K562 (cell line): ENCODE measurements around the gene RPTOR. TPM values are rescaled to one million over a fixed set of nuclear protein-coding genes. Genes with fewer than 3 reads are reported as not detected.

Source experiments
- ATAC-seq: fragments of 200-7000 bp; cut with Tn5 transposase; 3 replicates; pipeline ENCODE4 v1.9.1; 2020; ENCODE audit warnings: moderate library complexity
- BruUV-seq: library from RNA; stranded (reverse); fragments of 400-500 nt; replicated peaks from 2 replicates; lab custom pipeline; 2021; lab: Mats Ljungman, UMichigan
- CTCF ChIA-PET: fragments of 300-600 bp; formaldehyde crosslinking; extraction: SDS; loops from one replicate; lab custom pipeline; 2021; ENCODE audit warnings: low intra/inter-chr PET ratio; lab: Yijun Ruan, JAX
- POLR2A ChIA-PET: fragments of 300-600, 350-650 bp; sonication (Branson Sonifier 250); formaldehyde crosslinking; extraction: SDS; loops from one replicate; lab custom pipeline; 2021; ENCODE audit warnings: antibody characterized with exemption, inconsistent platforms; lab: Yijun Ruan, JAX
- DNase-seq, 4 experiments: peaks; one replicate each; pipeline versions ENCODE4 v3.0.0 to v3.0.0-alpha.2; 2011 to 2018; ENCODE audit warnings: low spot score in 3 of 4, mixed read lengths in 3 of 4; ENCODE audit errors: extremely low read depth in 1 of 4
- FAIRE-seq: peaks from 2 replicates; lab custom pipeline; 2011; peaks lifted over from hg19 to GRCh38; lab: Jason Lieb, UNC
- H2AFZ ChIP-seq: 2 replicates; pipeline ENCODE4 v1.6.0; 2011; ENCODE audit warnings: low read depth, low read length, control low read depth, inconsistent platforms
- H3K27ac ChIP-seq: fragments of 200-600 bp; 3 replicates; pipeline ENCODE4 v1.8.0; 2011; ENCODE audit warnings: low read depth, mild to moderate bottlenecking, control low read depth, inconsistent platforms, low read length, moderate library complexity, mixed read lengths; ENCODE audit errors: extremely low read depth
- H3K27me3 ChIP-seq, 2 experiments: fragments of 300-600 bp in 1 of 2; 2 replicates in 1 of 2; 3 replicates in 1 of 2; pipeline versions ENCODE4 v1.6.0 to v1.8.0; 2011; ENCODE audit warnings: inconsistent platforms in 2 of 2, low read length in 2 of 2, mild to moderate bottlenecking in 1 of 2, mixed read lengths in 1 of 2, moderate library complexity in 1 of 2; ENCODE audit not compliant: control insufficient read depth in 2 of 2, insufficient read depth in 2 of 2
- H3K36me3 ChIP-seq: fragments of 300-600 bp; 3 replicates; pipeline ENCODE4 v1.8.0; 2011; ENCODE audit warnings: mild to moderate bottlenecking, low read length, inconsistent platforms; ENCODE audit not compliant: control insufficient read depth, insufficient read depth
- H3K4me1 ChIP-seq, 2 experiments: fragments of 200-600 bp in 1 of 2; replicated peaks in 1 of 2; 2 replicates in 1 of 2; 3 replicates in 1 of 2; pipeline versions ENCODE4 v1.5.1 to v1.8.0; 2011; ENCODE audit warnings: inconsistent platforms in 2 of 2, low read length in 2 of 2, mild to moderate bottlenecking in 1 of 2, mixed read lengths in 1 of 2, moderate library complexity in 1 of 2; ENCODE audit not compliant: control insufficient read depth in 2 of 2, insufficient read depth in 2 of 2
- H3K4me2 ChIP-seq: 2 replicates; pipeline ENCODE4 v1.6.1; 2011; ENCODE audit warnings: low read length, control low read depth, inconsistent platforms, mixed read lengths; ENCODE audit not compliant: insufficient read depth
- H3K4me3 ChIP-seq: fragments of 200-600 bp; sonication (generic), shearing (Covaris generic); 2 replicates; pipeline ENCODE4 v1.5.1; 2016; ENCODE audit warnings: control low read depth, inconsistent platforms
- H3K79me2 ChIP-seq: fragments of 200-600 bp; 3 replicates; pipeline ENCODE4 v1.8.0; 2011; ENCODE audit warnings: low read length, inconsistent platforms; ENCODE audit not compliant: control insufficient read depth, insufficient read depth
- H3K9ac ChIP-seq, 2 experiments: 2 replicates each; pipeline versions ENCODE4 v1.6.0 to v1.6.1; 2011; ENCODE audit warnings: low read depth in 2 of 2, low read length in 2 of 2, control low read depth in 1 of 2, inconsistent platforms in 1 of 2, mild to moderate bottlenecking in 1 of 2, mixed read lengths in 1 of 2; ENCODE audit not compliant: insufficient read depth in 1 of 2
- H3K9me1 ChIP-seq: one replicate; pipeline ENCODE4 v1.6.0; 2011; ENCODE audit warnings: inconsistent platforms, mild to moderate bottlenecking, low read length, moderate library complexity; ENCODE audit not compliant: control insufficient read depth, insufficient read depth
- H3K9me3 ChIP-seq: replicated peaks from 2 replicates; pipeline ENCODE4 v1.5.1; 2011; ENCODE audit warnings: low read depth, low read length, inconsistent platforms; ENCODE audit not compliant: control insufficient read depth, insufficient read depth
- H4K20me1 ChIP-seq: replicated peaks from 2 replicates; pipeline ENCODE4 v1.6.1; 2011; ENCODE audit warnings: low read length, inconsistent platforms, mixed read lengths; ENCODE audit not compliant: control insufficient read depth, insufficient read depth
- C11orf30 ChIP-seq: fragments of 450-650 bp; IDR thresholded peaks from 2 replicates; pipeline ENCODE4 v1.6.1; 2016; ENCODE audit warnings: low read depth, mild to moderate bottlenecking
- MAFF ChIP-seq: IDR thresholded peaks from 2 replicates; pipeline ENCODE4 v1.6.1; 2012; ENCODE audit warnings: low read length, improper control_type of control experiment
- MAFG ChIP-seq: fragments of 450-650 bp; conservative IDR thresholded peaks from 2 replicates; pipeline ENCODE4 v1.6.1; 2016; ENCODE audit warnings: missing genetic modification characterization, missing compliant biosample characterization
- MAFK ChIP-seq: IDR thresholded peaks from 2 replicates; pipeline ENCODE4 v1.6.1; 2011; ENCODE audit warnings: low read length, improper control_type of control experiment
- NBN ChIP-seq: fragments of 450-650 bp; IDR thresholded peaks from 2 replicates; pipeline ENCODE4 v1.6.1; 2016; ENCODE audit warnings: low read depth, mild to moderate bottlenecking
- NR1H2 ChIP-seq: sonication (generic); formaldehyde crosslinking; IDR thresholded peaks from 2 replicates; pipeline ENCODE4 v1.4.0; 2020; ENCODE audit warnings: mild to moderate bottlenecking, missing genetic modification reagents
- POLR2G ChIP-seq: fragments of 200-400 bp; formaldehyde crosslinking; IDR thresholded peaks from 2 replicates; pipeline ENCODE4 v1.6.1; 2017; ENCODE audit warnings: low read depth, mild to moderate bottlenecking, antibody characterized with exemption, low read length, moderate library complexity
- RBBP5 ChIP-seq: fragments of 200-600 bp; sonication (generic); IDR thresholded peaks from 2 replicates; pipeline ENCODE4 v1.6.1; 2012; ENCODE audit warnings: borderline replicate concordance, mild to moderate bottlenecking, low read length, control low read depth, inconsistent platforms; ENCODE audit not compliant: insufficient read depth, poor library complexity, severe bottlenecking
- RBM22 ChIP-seq: fragments of 200-400 bp; formaldehyde crosslinking; IDR thresholded peaks from 2 replicates; pipeline ENCODE4 v1.6.1; 2018; ENCODE audit warnings: low read length, low read depth; ENCODE audit not compliant: poor library complexity, severe bottlenecking
- ZNF316 ChIP-seq: fragments of 450-650 bp; IDR thresholded peaks from 2 replicates; pipeline ENCODE4 v1.6.1; 2016
- WGBS: fragments of 100-300 bp; shearing (Covaris generic); methylation state at CpG from one replicate; pipeline ENCODE4 v1.1.6; 2016; ENCODE audit warnings: low coverage, mixed read lengths; ENCODE audit not compliant: insufficient coverage; ENCODE audit errors: missing lambda C conversion rate; 5-methylcytosine and 5-hydroxymethylcytosine counted together
- in situ Hi-C: fragments of 300-500 bp; cut with MboI; formaldehyde crosslinking; loops from 4 replicates; pipeline ENCODE4 v1.15.0; 2018; ENCODE audit warnings: inconsistent platforms, mixed read lengths
- intact Hi-C: fragments of 100-400 bp; cut with micrococcal nuclease; formaldehyde crosslinking; loops from 2 replicates; pipeline ENCODE4 v1.14.2; 2022
- polyA plus RNA-seq, 8 experiments: library from polyadenylated mRNA; depleted of rRNA in 4 of 8; stranded (reverse) in 5 of 8; unstranded in 3 of 8; fragments of >200 nt; fragmentation: Nextera tagmentation in 2 of 8; fragmentation: Illumina TruSeq in 1 of 8; extraction: Ambion mirVana in 2 of 8; extraction: Trizol in 1 of 8; gene quantifications; 2 replicates each; pipeline versions ENCODE4 v1.2.1 to v1.2.3, GENCODE V29; 2011 to 2014; ENCODE audit warnings: inconsistent platforms in 1 of 8, missing spikeins in 1 of 8
- total RNA-seq, 7 experiments: library from RNA; depleted of rRNA in 6 of 7; stranded (reverse); fragments of >200 nt in 6 of 7; fragmentation: Illumina TruSeq in 2 of 7; extraction: Trizol in 2 of 7; gene quantifications; 2 replicates each; pipeline versions ENCODE4 v1.2.1 to v1.2.3, GENCODE V29; 2011 to 2021; ENCODE audit warnings: low replicate concordance in 1 of 7

The RPTOR gene
- total and polyA plus RNA-seq, 9 of the 15 experiments (the other 6 are each of a cell fraction or from before 2014, with no cell fraction given), result 0.24 to 54.1 (median 10.2) TPM

GRCh38 chr17:80886641-80887573 is 342.3 kb downstream of the RPTOR start:
- no TSS peak for BruUV-seq
- CTCF ChIA-PET, result no interaction called here
- H3K36me3 ChIP-seq, result peaks cover 39% of the 10 kb centered on the region; the same call in 2 of the 3 replicates

GRCh38 chr17:80887639-80888175 is 343.1 kb downstream of the RPTOR start:
- Histone ChIP-seq H3K27me3 (no peaks in the 10 kb centered on the region), H3K36me3 (peaks cover 44% of the 10 kb centered on the region; the same call in 2 of the 3 replicates), H3K9me3 (no peaks in the 10 kb centered on the region), H3K9me1 (no peaks in the 10 kb centered on the region), H3K4me3 (no peak overlapping the region), H3K4me1 (peaks cover 25 to 32% of the 10 kb centered on the region in 2 experiments), H3K4me2 (no peak overlapping the region), H4K20me1 (no peaks in the 10 kb centered on the region), H3K79me2 (no peaks in the 10 kb centered on the region), H3K9ac (0 out of 4 replicates have a peak overlapping the region, but pooled peaks of 1 of the 2 experiments have one; percentile 52), H3K27ac (no peak overlapping the region), H2AFZ (no peak overlapping the region)
- no peak for ATAC-seq
- in situ Hi-C loops (no loop called here), intact Hi-C loops (no loop called here)
- WGBS, result 80% methylated on average over 10 of the region's 10 CpGs
- POLR2A ChIA-PET, result no interaction called here
- no peak for TF ChIP-seq NBN
- peak; percentile 71 for TF ChIP-seq C11orf30
- TF ChIP-seq MAFG (tag), result peak; percentile 36; the same call in 1 of the 2 replicates
- peak; percentile 14; the same call in 1 of the 2 replicates for TF ChIP-seq MAFF
- TF ChIP-seq ZNF316, result peak; percentile 77
- TF ChIP-seq RBBP5, result no peak
- peak; percentile 7; the same call in 1 of the 2 replicates for TF ChIP-seq MAFK
- no peak for DNase-seq
- BruUV-seq, result no TSS peak
- CTCF ChIA-PET, result no interaction called here
- no peak for FAIRE-seq

More at GRCh38 chr17:80886641-80887573, 342.3 kb downstream of the RPTOR start:
- no peaks in the 10 kb centered on the region for H3K9me3 ChIP-seq
- no peak overlapping the region for H3K4me2 ChIP-seq
- H3K27me3 ChIP-seq, result no peaks in the 10 kb centered on the region
- in situ Hi-C loops, result no loop called here
- intact Hi-C loops, result no loop called here
- no peak overlapping the region for H2AFZ ChIP-seq
- peak overlapping the region in 1 of 2 experiments; percentile 52; a peak in 1 of 4 replicates for H3K9ac ChIP-seq
- FAIRE-seq (no peak), ATAC-seq (no peak), DNase-seq (no peak)
- no peaks in the 10 kb centered on the region for H3K79me2 ChIP-seq
- no peaks in the 10 kb centered on the region for H3K9me1 ChIP-seq
- no peak overlapping the region for H3K27ac ChIP-seq
- WGBS, result 89% methylated on average over 22 of the region's 42 CpGs
- TF ChIP-seq RBM22, result peak; percentile 19
- peak; percentile 56 for TF ChIP-seq POLR2G
- no peak for TF ChIP-seq NR1H2 (CRISPR knock-in tag)
- peaks cover 17 to 25% of the 10 kb centered on the region in 2 experiments for H3K4me1 ChIP-seq
- POLR2A ChIA-PET, result interaction anchor here (0.6 kb wide), 1 partner anchor 713 kb away, joined by 3 read pairs; no protein-coding TSS in a partner anchor
- H3K4me3 ChIP-seq, result no peak overlapping the region
- H4K20me1 ChIP-seq, result no peaks in the 10 kb centered on the region
